HEK293 (cell line): ENCODE data around the gene HNF1A.

ENCODE experiments used
- ZNF121 ChIP-seq: fragments of 450-650 bp; formaldehyde crosslinking; IDR thresholded peaks from 2 replicates; pipeline ENCODE4 v1.5.1; 2016; ENCODE audit warnings: missing biosample characterization, missing genetic modification characterization
- ZNF248 ChIP-seq: fragments of 450-650 bp; formaldehyde crosslinking; IDR thresholded peaks from 2 replicates; pipeline ENCODE4 v1.5.1; 2017; ENCODE audit warnings: missing biosample characterization, missing genetic modification characterization
- ZNF274 ChIP-seq, 2 experiments: fragments of 200-500 bp in 1 of 2; fragments of 450-650 bp in 1 of 2; sonication (Bioruptor generic) in 1 of 2; formaldehyde crosslinking in 1 of 2; IDR thresholded peaks; 2 replicates each; pipeline versions ENCODE4 v1.5.1 to v1.6.1; 2014 to 2016; ENCODE audit warnings: borderline replicate concordance in 1 of 2, inconsistent platforms in 1 of 2, low read length in 1 of 2, missing biosample characterization in 1 of 2, missing genetic modification characterization in 1 of 2
- ZNF354C ChIP-seq: fragments of 450-650 bp; formaldehyde crosslinking; IDR thresholded peaks from 2 replicates; pipeline ENCODE4 v1.5.1; 2016; ENCODE audit warnings: missing biosample characterization, missing genetic modification characterization, low read depth, borderline replicate concordance
- ZNF777 ChIP-seq: fragments of 450-650 bp; formaldehyde crosslinking; IDR thresholded peaks from 2 replicates; pipeline ENCODE4 v1.5.1; 2017; ENCODE audit warnings: missing biosample characterization, missing genetic modification characterization, borderline replicate concordance
- TF ChIP-seq, protein P1 (sequence below): fragments of 450-650 bp; formaldehyde crosslinking; IDR thresholded peaks from 2 replicates; pipeline ENCODE4 v1.5.1; 2016; ENCODE audit warnings: missing biosample characterization, missing genetic modification characterization

DNA sequence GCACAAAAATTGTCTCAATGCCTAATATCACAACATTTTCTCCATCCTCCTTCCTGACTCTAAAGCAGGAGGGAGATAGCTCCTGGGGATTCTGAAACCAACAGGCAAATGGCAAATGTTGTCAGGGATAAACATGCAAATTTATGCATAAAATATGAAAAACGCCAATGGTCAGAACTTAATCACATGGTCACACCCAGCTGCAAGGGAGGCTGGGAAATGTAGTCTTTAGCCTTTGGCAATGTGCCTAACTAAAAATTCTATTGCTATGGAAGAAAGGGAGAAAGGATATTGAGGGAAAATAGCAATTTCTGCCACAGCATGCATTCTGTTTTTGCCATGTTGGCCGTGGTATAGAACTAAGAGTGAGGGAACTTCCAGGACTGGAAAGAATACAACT lies 72.4 kb downstream of the HNF1A start:
- TF ChIP-seq ZNF248 (tag by site-specific recombination) (no peak), ZNF777 (tag by site-specific recombination) (no peak), ZNF274 (IDR thresholded peaks at IDR 0.05; ENCODE audit: low read length) (no peak), ZNF274 (tag by site-specific recombination; IDR thresholded peaks at IDR 0.05; ENCODE audit: borderline replicate concordance) (no peak), ZNF121 (tag by site-specific recombination) (no peak), ZNF354C (tag by site-specific recombination) (no peak)
- TF ChIP-seq, protein P1, sequence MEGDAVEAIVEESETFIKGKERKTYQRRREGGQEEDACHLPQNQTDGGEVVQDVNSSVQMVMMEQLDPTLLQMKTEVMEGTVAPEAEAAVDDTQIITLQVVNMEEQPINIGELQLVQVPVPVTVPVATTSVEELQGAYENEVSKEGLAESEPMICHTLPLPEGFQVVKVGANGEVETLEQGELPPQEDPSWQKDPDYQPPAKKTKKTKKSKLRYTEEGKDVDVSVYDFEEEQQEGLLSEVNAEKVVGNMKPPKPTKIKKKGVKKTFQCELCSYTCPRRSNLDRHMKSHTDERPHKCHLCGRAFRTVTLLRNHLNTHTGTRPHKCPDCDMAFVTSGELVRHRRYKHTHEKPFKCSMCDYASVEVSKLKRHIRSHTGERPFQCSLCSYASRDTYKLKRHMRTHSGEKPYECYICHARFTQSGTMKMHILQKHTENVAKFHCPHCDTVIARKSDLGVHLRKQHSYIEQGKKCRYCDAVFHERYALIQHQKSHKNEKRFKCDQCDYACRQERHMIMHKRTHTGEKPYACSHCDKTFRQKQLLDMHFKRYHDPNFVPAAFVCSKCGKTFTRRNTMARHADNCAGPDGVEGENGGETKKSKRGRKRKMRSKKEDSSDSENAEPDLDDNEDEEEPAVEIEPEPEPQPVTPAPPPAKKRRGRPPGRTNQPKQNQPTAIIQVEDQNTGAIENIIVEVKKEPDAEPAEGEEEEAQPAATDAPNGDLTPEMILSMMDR (tag by site-specific recombination), result no peak
